HG03135 (cell line): ENCODE data around the gene METTL16.

ENCODE experiments used
- ATAC-seq: cut with Tn5 transposase; IDR thresholded peaks from one replicate; pipeline ENCODE4 v1.9.1; 2021; ENCODE audit warnings: mild to moderate bottlenecking, moderate library complexity; ENCODE audit not compliant: unreplicated experiment

METTL16 gene

DNA sequence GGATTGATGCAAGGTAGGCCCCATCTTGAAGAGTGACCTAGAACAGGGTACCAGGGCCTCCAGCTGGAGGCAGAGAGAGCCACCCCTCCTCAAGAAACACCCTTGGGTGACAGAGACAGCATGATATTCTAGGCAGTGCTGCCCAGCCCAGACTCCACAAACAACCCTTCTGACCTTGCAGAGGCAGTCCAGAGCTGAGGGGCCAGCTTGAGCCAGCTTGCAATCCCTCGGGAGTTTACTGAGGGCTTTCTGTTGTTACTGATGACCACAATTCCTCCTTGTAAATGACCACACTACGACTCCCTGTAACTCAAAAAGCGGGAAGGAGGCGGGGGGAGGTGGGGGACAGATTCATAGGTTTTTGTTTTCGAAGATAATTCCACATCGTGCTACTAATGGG lies 92.2 kb downstream of the METTL16 start:
- ATAC-seq, result no peak

DNA sequence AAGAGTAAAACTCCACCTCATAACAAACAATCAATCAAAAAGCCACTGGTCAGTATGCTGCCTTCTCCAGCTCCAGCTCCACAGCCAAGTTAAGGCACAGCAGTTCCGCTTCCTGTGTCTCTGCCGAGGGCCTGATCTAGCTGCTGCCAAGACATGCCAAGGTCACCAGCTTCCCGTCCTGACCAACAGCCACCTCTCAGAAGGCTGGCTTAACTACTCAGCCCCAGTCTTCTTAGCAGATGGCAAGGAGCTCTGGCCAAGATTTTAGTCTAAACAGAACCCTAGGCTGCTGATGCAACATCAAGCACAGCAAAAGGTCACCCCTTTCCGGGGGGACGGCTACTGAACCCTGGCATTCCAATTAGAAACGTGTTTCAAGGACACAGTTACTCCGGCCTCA lies 93.1 kb downstream of the METTL16 start:
- no peak for ATAC-seq

DNA sequence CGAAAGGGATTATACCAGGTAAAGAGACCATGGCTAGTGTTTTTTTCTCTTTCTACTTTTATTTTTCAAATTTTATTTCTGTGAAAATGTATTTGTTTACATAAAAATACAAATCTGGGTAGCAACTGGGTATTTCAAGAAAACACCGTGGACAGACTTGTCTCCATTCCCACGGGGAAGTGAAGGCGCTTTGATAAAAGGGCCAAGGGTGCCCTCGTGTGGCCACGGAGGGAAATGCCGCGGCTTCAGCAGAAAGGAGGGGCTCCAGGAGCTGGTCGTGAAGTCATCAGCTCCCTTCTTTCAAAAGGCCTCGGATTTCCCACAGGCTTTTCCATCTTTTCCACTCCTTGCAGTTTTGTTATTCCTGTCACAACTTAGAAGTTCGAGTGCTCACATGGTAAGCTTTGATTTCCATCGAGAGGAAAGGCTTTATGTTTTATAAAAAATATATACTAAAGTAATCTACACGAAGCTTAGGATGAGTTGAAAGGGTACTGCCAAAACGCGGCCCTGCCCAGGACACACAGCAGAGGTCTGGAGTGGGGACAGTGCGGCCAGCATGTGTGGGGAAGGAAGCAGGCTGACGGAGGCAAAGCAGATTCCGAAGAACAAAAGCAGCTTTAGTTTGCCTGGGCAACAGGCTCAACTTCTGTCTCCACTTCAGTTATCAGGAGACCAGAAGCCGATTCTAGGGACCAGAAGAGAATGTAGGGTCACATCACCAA lies 95.5 kb downstream of the METTL16 start:
- no peak for ATAC-seq

DNA sequence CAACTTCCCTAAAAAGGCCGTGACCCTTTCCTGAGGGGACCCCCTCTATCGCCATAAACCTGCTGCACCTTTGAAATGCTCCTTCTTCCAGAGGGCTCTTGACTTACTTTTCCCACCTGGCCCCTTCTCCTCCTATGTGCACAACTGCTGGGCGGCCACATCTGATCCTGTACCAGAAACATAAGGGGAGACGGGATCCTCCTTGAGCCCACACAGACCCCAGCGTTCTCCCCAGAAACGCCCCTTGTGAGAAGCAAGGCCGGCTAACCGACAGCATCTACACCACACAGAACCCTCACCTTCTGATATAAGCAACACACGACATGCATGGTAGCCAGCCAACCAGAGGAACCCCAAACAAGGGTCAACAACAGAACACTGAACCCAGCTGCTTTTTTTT lies 96.6 kb downstream of the METTL16 start:
- no peak for ATAC-seq

DNA sequence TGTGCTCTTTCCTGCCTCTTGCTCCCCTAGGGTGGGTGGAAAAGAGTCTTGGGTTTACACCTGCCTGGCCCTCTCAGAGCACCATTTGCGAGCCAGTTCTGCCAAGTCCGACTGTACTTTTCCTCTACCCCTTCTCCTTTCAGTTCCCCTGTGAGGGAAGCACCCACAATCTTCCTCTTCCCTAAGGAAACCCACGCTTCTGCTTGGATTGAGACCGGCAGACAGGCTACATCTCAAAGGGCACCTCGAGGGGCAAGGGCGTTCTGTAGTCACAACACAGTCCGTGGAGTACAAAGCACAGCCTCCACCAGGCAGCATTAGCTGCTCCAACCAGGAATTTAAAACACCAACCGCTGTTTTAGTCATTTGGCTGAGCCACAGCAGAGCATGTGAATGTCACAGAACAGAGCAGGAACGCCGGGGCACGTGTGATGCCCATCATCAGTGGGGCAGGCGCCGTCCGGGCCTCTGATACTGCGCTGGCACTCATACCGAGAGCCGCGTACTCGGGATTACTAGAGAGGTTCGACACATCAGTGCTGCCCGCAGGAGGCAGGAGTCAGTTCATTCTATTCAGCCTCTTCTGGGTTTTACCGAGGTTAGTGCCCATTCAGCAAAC lies 97.1 kb downstream of the METTL16 start:
- ATAC-seq, result no peak

DNA sequence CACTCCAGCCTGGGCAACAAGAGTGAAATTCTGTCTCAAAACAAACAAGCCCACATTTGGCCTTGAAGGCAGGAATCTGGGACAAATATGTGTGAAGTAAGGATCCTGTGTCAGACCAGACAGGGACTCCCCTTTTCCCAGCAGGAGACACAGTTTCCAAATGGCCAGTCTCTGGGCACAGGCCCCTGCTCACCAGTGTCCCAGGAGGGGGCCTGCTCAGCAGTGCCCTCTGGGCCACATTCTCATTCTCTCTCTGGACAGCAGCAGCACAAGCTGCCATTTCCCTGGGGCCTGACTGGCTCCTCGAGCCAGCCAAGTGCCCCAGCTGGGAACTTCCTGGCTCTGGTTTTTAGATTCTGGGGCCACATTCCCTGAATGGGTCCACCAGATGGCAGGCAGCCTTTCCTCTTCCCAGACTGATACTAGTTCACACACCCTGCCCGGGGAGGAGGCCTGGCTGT lies 99.1 kb downstream of the METTL16 start:
- ATAC-seq, result no peak

DNA sequence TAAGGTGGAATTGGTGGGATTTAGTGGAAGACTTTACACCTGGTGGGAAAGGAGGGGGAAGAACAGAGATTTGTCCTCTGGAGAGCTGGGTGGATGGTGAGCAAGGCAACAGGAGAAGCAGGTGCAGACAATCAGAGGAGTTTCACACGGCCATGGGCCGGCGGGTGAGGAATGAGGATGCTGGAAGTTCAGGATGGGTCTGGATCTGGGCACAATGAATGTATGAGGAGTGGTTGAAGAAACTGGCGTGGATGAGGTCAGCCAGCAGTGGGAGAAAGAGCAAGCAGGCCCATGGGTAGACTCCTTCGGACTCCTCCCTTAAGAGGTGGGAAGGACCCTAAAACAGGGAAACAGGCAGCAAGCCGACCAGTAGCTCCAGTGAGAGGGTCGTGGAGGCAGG lies 100.7 kb downstream of the METTL16 start:
- no peak for ATAC-seq

DNA sequence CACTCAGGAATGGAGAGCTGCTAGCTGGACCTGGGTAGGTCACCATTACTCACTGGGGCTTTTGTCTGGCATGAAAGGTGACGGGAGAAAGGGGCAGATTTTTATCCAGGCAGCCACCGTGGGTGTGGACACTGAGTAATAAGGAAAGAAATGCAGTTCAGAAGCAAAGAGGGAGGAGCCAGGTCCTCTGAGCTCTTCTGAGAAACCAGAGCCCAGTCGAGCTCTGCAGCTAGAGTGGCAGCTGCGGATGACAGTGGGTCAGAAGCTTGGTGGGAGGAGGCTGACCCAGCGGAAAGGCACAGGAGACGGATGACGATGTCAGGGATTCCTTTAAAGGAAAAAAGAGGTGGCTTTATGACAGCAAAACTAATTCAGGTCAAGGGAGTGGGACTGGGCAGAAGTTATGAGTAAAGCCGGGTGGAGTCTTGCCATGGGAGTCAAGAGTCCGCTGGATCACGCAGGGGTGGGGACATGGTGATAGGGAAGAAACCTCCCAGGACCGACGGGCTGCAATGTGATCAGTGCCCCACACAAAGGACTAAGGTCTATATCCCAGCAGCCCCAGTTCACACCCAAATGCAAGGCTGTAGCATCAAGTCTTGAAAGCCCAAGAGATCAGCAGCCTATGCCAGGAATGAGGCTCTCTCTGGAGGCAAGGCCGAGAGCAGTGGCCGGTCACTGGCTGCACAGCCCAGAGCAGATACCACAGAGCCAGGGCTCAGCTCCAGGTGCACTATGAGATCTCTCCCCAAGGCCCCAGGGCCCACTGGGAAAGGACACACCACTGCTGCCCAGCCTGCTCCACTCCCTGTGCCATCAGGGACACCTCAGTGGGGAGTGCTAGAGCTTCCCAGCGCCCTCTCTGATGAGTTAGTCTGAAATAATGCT lies 104.5 kb downstream of the METTL16 start:
- ATAC-seq, result no peak

DNA sequence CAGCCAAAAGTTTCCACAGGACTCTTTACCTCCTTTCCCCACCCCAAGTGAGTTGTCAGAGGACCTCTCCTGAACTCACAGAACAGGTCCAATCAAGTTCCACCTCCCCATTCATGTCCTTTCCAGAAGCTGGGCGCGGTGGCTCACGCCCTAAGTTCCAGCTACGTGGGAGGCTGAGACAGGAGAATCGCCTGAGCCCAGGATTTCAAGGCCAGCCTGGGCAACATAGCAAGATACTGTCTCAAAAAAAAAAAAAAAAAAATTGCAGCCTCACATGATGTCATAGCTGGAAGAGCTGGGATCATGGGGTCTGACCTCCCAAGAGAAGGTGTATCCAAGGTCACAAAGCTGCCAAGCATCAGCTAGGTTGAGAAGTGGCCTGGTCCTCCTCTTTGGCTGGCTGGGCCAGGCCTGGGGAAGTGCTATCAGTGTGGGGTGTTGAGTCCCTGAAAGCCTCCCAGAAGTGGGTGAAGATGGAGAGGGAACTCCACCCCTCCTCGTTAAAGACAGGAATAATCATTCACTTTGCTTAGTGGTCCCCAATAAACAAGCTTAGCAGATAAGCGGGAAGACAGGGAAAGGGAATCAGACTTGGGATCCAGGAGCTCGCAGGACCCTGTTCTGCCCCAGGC lies 105.3 kb downstream of the METTL16 start:
- no peak for ATAC-seq

DNA sequence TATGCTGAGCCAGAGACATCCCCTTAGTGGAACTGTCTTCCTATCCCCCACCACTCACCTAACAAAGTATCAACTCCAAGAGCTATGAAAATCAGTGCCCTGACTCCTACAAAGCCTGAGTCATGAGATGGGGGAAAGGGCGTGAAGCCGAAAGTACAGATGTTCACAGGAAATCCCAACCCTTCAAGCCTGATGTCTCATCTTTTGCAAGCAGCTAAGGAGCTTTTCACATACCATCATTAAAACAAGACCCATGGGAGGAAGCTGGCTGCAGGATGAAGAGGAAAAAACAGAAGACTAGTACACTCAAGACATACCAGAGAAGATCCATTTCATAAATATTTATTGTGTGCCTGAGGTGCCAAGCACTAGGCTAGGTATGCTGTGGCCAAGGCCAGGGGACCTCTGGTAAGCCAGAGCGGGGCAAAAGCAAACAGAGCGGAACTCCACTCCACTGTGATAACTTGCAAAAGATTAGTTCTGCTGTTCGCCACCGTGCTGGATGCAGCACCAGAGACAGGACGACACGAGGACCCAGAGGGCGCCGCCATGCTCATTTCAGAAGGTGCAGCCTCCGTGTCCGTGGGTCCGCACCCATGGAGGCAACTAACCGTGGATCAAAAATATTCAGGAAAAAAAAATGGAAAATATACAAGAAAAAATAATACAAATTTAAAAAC lies 106.3 kb downstream of the METTL16 start:
- no peak for ATAC-seq

DNA sequence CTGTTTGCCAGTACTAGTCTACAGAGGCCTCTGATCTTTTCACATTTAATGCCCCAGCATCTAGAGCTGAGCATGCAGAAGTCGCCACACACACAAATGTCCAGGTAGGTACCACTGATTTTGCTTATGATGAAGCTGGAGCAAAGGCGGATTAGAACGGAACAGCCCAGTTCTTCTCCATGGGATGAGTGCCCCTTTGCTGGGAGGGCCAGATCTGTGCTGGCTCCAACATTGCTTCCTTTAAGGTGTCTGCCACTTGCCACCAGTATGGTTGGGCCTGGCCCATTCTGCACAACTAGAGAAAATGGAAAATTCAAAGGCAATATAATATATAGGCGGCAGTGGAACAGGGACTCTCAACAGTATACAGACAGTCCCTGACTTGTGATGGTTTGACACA lies 108.6 kb downstream of the METTL16 start:
- ATAC-seq, result no peak

DNA sequence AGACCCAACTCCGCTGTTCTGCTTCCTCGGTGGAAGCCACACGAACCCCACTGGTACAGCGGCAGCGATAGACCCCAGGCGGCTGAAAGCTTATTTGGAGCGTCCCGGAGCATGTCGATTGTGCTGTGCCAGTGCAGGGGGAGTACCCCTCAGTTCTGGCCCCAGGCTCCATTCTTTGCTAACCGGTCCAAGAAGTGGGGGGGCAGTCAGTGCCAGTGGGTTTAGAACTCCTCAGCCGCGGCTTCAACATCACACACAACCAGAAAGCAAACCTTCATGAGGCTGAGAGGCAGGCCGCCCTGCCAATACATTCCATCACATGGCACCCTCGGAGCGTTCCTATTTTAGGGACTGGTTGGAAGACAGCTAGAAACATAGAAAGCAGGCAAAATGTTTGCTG lies 109.1 kb downstream of the METTL16 start:
- no peak for ATAC-seq

DNA sequence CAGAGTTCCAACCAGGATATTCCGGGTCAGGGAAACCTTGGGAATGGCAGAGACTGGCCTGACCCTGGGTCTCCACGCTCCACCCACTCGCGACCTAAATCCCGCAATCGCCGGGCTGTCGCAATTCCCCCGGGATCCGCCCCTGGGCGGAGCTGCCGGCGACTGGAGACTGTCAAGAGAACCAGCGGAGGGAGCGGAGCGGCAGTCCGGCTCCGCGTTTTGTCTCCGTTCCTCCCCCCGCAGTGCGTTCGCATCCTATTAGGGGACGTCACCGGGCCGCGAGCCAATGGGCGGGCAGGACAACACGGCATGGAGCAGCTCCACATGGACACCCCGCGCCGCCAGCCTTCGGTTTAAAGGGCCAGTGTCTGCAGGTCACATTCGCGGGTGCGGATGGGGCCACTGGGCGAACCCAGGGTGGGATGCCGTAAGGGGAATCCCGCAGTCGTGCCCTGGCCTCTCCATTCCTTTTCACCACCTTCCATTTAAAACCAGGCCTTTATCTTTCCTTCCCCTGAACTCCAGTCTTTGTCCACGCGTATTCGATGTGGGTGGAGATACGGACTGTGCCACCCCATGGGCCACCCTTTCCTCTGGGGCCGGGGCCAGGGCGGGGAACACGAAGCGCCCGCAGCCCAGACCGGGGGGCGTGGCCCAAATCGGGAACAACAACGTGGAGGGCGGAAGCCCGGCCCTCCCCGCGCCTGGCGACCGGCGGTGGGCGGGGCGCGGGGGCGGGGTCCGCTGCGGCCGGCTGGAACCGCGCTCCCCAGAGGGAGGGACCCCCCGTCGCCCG lies 110.1 kb downstream of the METTL16 start:
- peak; percentile 52 for ATAC-seq

DNA sequence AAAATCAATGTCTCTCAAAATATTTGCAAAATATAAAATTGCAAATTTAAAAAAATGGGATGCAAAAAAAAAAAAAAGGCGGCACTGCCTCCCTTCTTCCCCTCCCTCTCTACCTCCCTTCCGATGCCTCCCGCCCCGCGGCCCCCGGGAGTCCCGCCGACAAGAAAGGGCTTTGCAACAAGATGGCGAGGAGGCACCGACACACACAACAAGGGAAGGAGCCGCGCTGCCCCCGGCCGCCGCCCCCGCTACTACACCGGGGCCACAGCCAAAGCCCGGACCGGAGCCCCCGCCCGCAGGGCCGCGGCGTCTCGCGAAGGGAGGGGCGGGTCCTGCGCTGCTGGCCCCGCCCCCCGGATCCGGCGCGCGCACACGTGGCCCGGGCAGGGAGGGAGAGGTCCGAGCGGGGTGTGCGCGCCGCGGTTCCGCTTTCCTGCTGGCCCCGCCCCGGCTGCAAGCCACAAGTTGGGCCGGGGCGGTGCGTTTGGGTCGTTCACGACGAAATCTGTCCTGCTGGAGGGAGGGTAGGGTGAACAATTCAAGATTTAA lies 110.7 kb downstream of the METTL16 start, which contains the start of gene MNT:
Gene MNT, minus strand, starts transcription at position 184 of the 549 bp plus-strand sequence. CDS start 348 bp downstream, outside the sequence.
- peak; percentile 37 for ATAC-seq

DNA sequence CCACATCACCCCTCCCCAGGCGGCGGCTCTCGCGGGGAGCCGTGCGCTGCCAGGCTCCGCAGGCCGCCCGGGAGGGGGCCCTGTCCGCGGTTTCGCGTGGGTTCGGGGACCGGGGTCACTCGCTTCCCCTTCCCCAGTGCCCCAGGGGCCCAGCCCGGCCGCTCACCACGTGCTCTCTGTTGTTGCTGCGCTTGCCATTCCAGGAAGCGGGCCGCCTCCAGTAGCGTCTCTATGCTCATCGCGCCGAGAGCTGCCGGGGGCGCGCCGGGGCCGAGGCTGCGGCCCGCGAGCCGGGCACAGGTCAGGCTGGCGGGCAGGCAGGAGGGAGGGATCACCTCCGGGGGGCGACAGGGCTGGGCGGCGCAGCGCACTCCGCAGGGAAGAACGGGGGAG lies 111.2 kb downstream of the METTL16 start:
- no peak for ATAC-seq

DNA sequence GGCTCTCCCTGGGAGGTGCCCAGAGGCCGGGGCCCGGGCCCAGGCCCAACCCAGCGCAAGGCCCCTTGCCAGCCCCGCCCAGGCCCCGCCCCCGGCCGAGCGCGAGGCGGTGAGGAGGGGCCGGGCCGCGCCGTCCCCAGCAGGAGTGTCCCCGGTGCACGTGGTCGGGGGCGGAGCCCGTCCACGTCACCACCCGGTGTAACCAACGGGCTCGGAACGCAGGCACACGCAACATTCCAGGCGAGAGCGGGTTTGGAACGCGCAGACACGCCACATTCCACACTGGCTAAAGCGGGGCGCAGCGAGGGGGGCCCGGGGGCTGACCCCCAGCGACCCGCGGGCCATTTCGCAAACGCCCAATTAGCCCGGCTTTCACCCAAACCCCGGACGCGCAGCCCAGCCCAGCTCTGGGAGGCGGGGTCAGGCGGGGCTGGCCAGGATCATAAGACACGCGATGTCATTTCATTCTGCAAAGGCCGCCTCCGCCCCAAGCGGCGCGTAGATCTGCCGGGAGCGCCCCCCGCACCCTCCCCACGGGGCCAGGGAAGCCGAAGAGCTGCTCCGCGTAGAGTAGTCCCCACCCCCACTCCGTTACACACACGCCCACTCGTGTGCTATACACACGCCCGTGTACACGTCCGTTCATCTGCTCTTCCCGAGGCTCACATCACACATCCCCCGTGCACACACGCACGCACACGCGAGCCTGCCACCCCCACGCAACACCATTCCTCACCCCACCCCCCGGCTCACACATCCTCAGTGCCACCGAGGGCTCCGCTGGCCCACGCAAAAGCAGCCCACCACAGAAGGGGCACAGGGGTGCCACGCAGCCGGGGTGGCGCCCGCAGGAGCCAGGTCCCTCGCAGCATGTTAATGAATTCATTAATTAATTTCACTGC lies 111.9 kb downstream of the METTL16 start:
- ATAC-seq, result peak; percentile 36

DNA sequence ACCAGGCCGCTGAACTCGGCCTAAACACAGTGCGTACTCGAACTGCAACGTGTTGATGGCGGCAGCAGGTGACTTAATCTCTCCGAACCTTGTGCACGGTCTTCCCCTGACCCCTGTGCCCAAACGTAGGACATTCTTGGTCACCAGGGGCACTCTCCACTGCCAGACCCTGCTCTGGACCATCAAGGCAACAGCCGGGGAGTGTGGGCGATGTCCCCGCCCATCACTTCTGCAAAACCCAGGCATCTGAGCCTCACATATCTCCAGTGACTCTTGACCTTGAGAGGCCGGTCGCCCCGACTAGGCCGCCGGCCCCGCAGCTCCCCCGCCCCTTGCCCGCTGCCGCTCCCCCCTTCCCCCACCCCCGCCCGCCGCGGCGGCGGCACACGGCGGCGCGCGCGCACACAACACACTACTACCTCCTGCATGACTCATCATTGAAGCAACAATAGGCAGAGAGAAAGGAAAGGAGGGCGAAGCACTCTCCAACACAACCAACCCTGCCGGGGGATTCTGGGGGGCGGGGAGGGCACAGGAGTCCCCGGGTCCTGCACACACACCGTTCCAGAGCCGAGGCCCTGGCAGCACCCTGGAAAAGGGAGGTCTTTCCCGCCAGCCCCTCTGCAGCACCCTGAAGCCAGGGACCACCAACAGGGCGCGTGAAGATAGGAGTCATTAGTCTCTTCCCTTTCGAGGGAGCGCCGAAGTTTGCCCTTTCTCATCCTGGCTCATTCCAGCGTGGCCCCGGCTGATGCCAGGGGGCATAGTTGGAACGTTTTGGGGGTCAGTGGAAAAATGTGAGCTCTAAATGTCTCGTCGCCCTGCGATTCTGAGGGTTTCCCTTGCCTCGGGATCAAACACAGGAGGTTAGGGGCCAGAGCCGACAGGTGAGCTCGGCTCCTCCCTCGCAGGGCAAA lies 112.8 kb downstream of the METTL16 start:
- no peak for ATAC-seq
